Uterus (tissue), 4 donors: ENCODE data around the gene NCKAP1. TPM values are rescaled to one million over a fixed set of nuclear protein-coding genes. Genes with fewer than 3 reads are reported as not detected.

Source experiments
- DNase-seq, 2 donors: peaks; one replicate each; pipeline ENCODE4 v3.0.0-alpha.2; 2019 to 2020
- H3K27ac ChIP-seq, 2 donors: fragments of 200-600 bp; sonication (generic); 1 replicate in 1 of 2; 2 replicates in 1 of 2; pipeline ENCODE4 v1.5.1; 2016 to 2018
- H3K27me3 ChIP-seq, 2 donors: fragments of 200-600 bp; sonication (generic); one replicate each; pipeline ENCODE4 v1.5.1; 2018 to 2019; ENCODE audit warnings: control low read depth in 1 of 2
- H3K36me3 ChIP-seq, 2 donors: fragments of 200-600 bp; sonication (generic); one replicate each; pipeline ENCODE4 v1.5.1; 2019; ENCODE audit warnings: control low read depth in 1 of 2
- H3K4me1 ChIP-seq, 2 donors: fragments of 200-600 bp; sonication (generic); one replicate each; pipeline ENCODE4 v1.5.1; 2018 to 2019; ENCODE audit warnings: control low read depth in 1 of 2
- H3K4me3 ChIP-seq, 2 donors: fragments of 200-600 bp; sonication (generic); 1 replicate in 1 of 2; 2 replicates in 1 of 2; pipeline ENCODE4 v1.5.1; 2018 to 2019; ENCODE audit warnings: mild to moderate bottlenecking in 1 of 2
- H3K9me3 ChIP-seq, 2 donors: fragments of 200-600 bp; sonication (generic); one replicate each; pipeline ENCODE4 v1.5.1; 2019; ENCODE audit warnings: control low read depth in 1 of 2
- CTCF ChIP-seq, 4 experiments: fragments of 200-600 bp in 2 of 4; fragments of 450-650 bp in 2 of 4; sonication (generic) in 2 of 4; IDR thresholded peaks; one replicate each; pipeline ENCODE4 v1.5.1; 2016 to 2019; ENCODE audit warnings: antibody characterized with exemption in 4 of 4, mild to moderate bottlenecking in 2 of 4, moderate library complexity in 1 of 4
- POLR2A ChIP-seq, 2 donors: fragments of 450-650 bp; IDR thresholded peaks; one replicate each; pipeline ENCODE4 v1.6.1; 2016; ENCODE audit warnings: antibody characterized with exemption in 2 of 2, mild to moderate bottlenecking in 1 of 2, moderate library complexity in 1 of 2
- intact Hi-C: fragments of 100-400 bp; cut with DNase I; formaldehyde crosslinking; loops from one replicate; pipeline ENCODE4 v1.15.1; 2023; ENCODE audit warnings: low total_unique reads
- total RNA-seq, 4 donors: library from RNA; depleted of rRNA in 3 of 4; stranded (reverse); fragments of >200 nt in 3 of 4; gene quantifications; one replicate each; pipeline versions ENCODE4 v1.1.0 to v1.2.4, GENCODE V29; 2014 to 2023
- donor health status: DM: yes; HTN: yes; CAD: no.

Gene NCKAP1
- total RNA-seq, 4 donors from 2014 or later = 55.3 to 284 (median 167) TPM

DNA sequence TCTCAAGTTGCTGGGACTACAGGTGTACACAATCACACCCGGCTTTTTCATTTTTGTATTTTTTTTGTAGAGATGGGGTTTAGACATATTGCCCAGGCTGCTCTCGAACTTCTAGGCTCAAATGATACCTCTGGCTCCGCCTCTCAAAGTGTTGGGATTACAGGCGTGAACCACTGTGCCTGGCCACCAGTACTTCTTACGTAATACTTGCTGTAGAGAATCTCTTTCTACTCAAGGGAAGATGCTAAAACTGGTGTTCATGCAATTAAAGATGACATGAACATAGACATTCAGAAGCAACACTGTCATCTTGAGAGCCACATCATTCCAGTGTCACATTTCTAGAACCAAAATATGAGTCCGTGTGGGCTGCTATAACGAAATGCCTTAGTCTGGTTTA, 118.2 kb downstream of the NCKAP1 start:
- no peak for DNase-seq
- Histone ChIP-seq H3K4me3 (no peak overlapping the region), H3K27ac (no peak overlapping the region), H3K4me1 (no peaks in the 10 kb centered on the region), H3K27me3 (no peaks in the 10 kb centered on the region), H3K9me3 (no peaks in the 10 kb centered on the region), H3K36me3 (no peaks in the 10 kb centered on the region)
- intact Hi-C loops = no loop called here
- TF ChIP-seq POLR2A (IDR thresholded peaks at IDR 0.05) = no peak
- no peak for TF ChIP-seq CTCF (IDR thresholded peaks at IDR 0.05)

- Histone ChIP-seq H3K27me3 (no peaks in the 10 kb centered on the region), H3K36me3 (no peaks in the 10 kb centered on the region), H3K4me1 (no peaks in the 10 kb centered on the region), H3K9me3 (no peaks in the 10 kb centered on the region), H3K27ac (no peak overlapping the region), H3K4me3 (no peak overlapping the region)
- DNase-seq = no peak
- intact Hi-C loops = no loop called here
- TF ChIP-seq CTCF (IDR thresholded peaks at IDR 0.05) = no peak
- no peak for TF ChIP-seq POLR2A (IDR thresholded peaks at IDR 0.05)
Observed at GRCh38 chr2:182918961-182919652, 119.2 kb downstream of the NCKAP1 start.

- Histone ChIP-seq H3K27me3 (no peaks in the 10 kb centered on the region), H3K4me1 (no peaks in the 10 kb centered on the region), H3K27ac (no peak overlapping the region), H3K4me3 (no peak overlapping the region), H3K9me3 (no peaks in the 10 kb centered on the region), H3K36me3 (no peaks in the 10 kb centered on the region)
- intact Hi-C loops = no loop called here
- no peak for DNase-seq
- no peak for TF ChIP-seq CTCF (IDR thresholded peaks at IDR 0.05)
- TF ChIP-seq POLR2A (IDR thresholded peaks at IDR 0.05) = no peak
Observed at GRCh38 chr2:182917924-182918323, 120.3 kb downstream of the NCKAP1 start.

GRCh38 chr2:182916417-182916816, 121.8 kb downstream of the NCKAP1 start:
- TF ChIP-seq POLR2A (IDR thresholded peaks at IDR 0.05) = no peak
- TF ChIP-seq CTCF (IDR thresholded peaks at IDR 0.05) = no peak
- no peak for DNase-seq
- Histone ChIP-seq H3K27me3 (no peaks in the 10 kb centered on the region), H3K36me3 (no peaks in the 10 kb centered on the region), H3K27ac (no peak overlapping the region), H3K9me3 (no peaks in the 10 kb centered on the region), H3K4me3 (no peak overlapping the region), H3K4me1 (no peaks in the 10 kb centered on the region)
- intact Hi-C loops = no loop called here

GRCh38 chr2:182915369-182916326, 122.6 kb downstream of the NCKAP1 start:
- TF ChIP-seq CTCF (IDR thresholded peaks at IDR 0.05) (no peak), POLR2A (IDR thresholded peaks at IDR 0.05) (no peak)
- no peak for DNase-seq
- Histone ChIP-seq H3K27me3 (no peaks in the 10 kb centered on the region), H3K4me3 (no peak overlapping the region), H3K27ac (no peak overlapping the region), H3K36me3 (no peaks in the 10 kb centered on the region), H3K9me3 (no peaks in the 10 kb centered on the region), H3K4me1 (no peaks in the 10 kb centered on the region)
- intact Hi-C loops = no loop called here
